Gastroesophageal sphincter (tissue), 3 donors: ENCODE results near the gene GSDME.

ENCODE experiments used
- CTCF ChIP-seq, 4 experiments: fragments of 200-600 bp in 2 of 4; fragments of 450-650 bp in 2 of 4; sonication (generic) in 1 of 4; IDR thresholded peaks; one replicate each; pipeline ENCODE4 v1.5.1; 2017 to 2019; ENCODE audit warnings: antibody characterized with exemption in 4 of 4, mild to moderate bottlenecking in 2 of 4, moderate library complexity in 2 of 4
- EP300 ChIP-seq: sonication (generic); formaldehyde crosslinking; IDR thresholded peaks from one replicate; pipeline ENCODE4 v1.6.1; 2017; ENCODE audit warnings: antibody characterized with exemption, mild to moderate bottlenecking
- POLR2A ChIP-seq, 2 donors: fragments of 450-650 bp; IDR thresholded peaks; one replicate each; pipeline ENCODE4 v1.6.1; 2017; ENCODE audit warnings: antibody characterized with exemption in 2 of 2, mild to moderate bottlenecking in 2 of 2, moderate library complexity in 1 of 2
- POLR2AphosphoS5 ChIP-seq: sonication (generic); formaldehyde crosslinking; IDR thresholded peaks from one replicate; pipeline ENCODE4 v1.6.1; 2017; ENCODE audit warnings: antibody characterized with exemption

DNA sequence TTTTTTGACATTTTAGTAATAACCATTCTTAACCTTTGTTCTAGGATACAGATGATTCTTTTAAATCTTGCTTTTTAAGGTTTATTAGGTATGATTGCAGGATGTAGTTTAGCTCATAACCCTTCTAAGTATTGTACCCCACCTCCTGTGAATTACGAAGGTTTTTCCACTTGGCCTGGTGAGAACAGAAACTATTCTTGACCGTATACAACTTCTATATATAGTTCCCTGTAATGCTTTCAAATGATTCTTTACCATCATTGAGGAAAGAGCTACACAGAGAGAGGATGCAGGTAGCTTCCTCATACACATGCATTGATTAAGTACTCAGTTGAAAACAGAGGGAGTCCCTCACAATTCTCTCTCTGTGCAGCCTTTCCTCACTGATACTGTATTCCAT is 97.8 kb downstream of the GSDME start:
- TF ChIP-seq CTCF (IDR thresholded peaks at IDR 0.05) (no peak), POLR2AphosphoS5 (no peak), POLR2A (IDR thresholded peaks at IDR 0.05) (no peak), EP300 (no peak)
